ENCODE data around the gene PNPLA7.

GRCh38 chr9:137515338-137515724, 34.9 kb downstream of the PNPLA7 start:
- no peak for TF ChIP-seq CTCF (IDR thresholded peaks at IDR 0.05)
- TF ChIP-seq POLR2A (IDR thresholded peaks at IDR 0.05), result no peak

Measured in suprapubic skin (tissue), 3 donors.